GM19467 (cell line): ENCODE results near the gene RBM41.

Experiments used
- ATAC-seq: cut with Tn5 transposase; IDR thresholded peaks from one replicate; pipeline ENCODE4 v1.9.1; 2021; ENCODE audit warnings: mild to moderate bottlenecking, moderate library complexity; ENCODE audit not compliant: unreplicated experiment

The RBM41 gene

GRCh38 chrX:107047622-107048021 is 71.0 kb downstream of the RBM41 start:
- ATAC-seq = no peak

- no peak for ATAC-seq
These were observed 88.9 kb downstream of the RBM41 start for GRCh38 chrX:107029752-107030151.

- no peak for ATAC-seq
These were observed 93.1 kb downstream of the RBM41 start for GRCh38 chrX:107025545-107025944.

- ATAC-seq = no peak
These were observed 103.7 kb downstream of the RBM41 start for GRCh38 chrX:107014936-107015335.
